Brain microvascular endothelial cell (primary cell): ENCODE data around the gene PER3.

Source experiments
- DNase-seq: peaks from one replicate; pipeline ENCODE4 v3.0.0-alpha.2; 2020
- H3K27ac ChIP-seq: fragments of 250-450 bp; sonication (Bioruptor Pico); 2 replicates; pipeline ENCODE4 v1.5.1; 2020; ENCODE audit warnings: mild to moderate bottlenecking, moderate library complexity
- H3K27me3 ChIP-seq: fragments of 250-450 bp; sonication (Bioruptor Pico); replicated peaks from 2 replicates; pipeline ENCODE4 v1.5.1; 2020; ENCODE audit warnings: mild to moderate bottlenecking
- H3K36me3 ChIP-seq: fragments of 250-450 bp; sonication (Bioruptor Pico); replicated peaks from 2 replicates; pipeline ENCODE4 v1.5.1; 2020; ENCODE audit warnings: mild to moderate bottlenecking
- H3K4me3 ChIP-seq: 2 replicates; pipeline ENCODE4 v1.5.1; 2011; ENCODE audit warnings: low read depth, mild to moderate bottlenecking, control low read depth, low read length, moderate library complexity
- in situ Hi-C: cut with HindIII; loops from 2 replicates; pipeline ENCODE4 v1.10.0; 2017; ENCODE audit warnings: low sequenced_read_pairs, low pct_ligation_motif_present
- TF ChIP-seq, protein P1 (sequence below): IDR thresholded peaks from 2 replicates; pipeline ENCODE4 v1.5.1; 2011; ENCODE audit warnings: low read depth, mild to moderate bottlenecking, moderate library complexity, low read length, control low read depth, inconsistent platforms; ENCODE audit errors: missing control alignments

Gene PER3

DNA sequence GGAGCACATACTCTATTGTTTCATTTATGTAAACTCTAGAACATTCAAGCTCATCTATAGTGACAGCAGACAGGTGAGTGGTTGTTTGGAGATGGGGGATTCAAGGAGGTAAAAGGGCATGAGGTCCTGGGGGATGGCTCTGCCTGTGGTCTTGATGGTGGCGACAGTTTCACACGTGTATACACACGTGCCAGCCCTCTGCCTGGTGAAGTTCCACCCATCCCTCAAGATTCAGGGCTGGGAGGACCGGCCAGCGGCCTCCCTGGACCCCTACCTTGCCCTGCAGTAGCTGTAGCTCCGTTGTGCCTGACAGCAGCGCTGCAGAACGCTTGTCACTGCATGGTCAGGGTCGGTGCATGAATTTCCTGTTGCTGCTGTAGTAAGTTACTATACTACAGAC, 107.7 kb downstream of the PER3 start:
- Histone ChIP-seq H3K36me3 (no peaks in the 10 kb centered on the region), H3K4me3 (no peak overlapping the region), H3K27ac (no peak overlapping the region), H3K27me3 (no peaks in the 10 kb centered on the region)
- TF ChIP-seq, protein P1, sequence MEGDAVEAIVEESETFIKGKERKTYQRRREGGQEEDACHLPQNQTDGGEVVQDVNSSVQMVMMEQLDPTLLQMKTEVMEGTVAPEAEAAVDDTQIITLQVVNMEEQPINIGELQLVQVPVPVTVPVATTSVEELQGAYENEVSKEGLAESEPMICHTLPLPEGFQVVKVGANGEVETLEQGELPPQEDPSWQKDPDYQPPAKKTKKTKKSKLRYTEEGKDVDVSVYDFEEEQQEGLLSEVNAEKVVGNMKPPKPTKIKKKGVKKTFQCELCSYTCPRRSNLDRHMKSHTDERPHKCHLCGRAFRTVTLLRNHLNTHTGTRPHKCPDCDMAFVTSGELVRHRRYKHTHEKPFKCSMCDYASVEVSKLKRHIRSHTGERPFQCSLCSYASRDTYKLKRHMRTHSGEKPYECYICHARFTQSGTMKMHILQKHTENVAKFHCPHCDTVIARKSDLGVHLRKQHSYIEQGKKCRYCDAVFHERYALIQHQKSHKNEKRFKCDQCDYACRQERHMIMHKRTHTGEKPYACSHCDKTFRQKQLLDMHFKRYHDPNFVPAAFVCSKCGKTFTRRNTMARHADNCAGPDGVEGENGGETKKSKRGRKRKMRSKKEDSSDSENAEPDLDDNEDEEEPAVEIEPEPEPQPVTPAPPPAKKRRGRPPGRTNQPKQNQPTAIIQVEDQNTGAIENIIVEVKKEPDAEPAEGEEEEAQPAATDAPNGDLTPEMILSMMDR = no peak
- DNase-seq = no peak
- in situ Hi-C loops = no loop called here

DNA sequence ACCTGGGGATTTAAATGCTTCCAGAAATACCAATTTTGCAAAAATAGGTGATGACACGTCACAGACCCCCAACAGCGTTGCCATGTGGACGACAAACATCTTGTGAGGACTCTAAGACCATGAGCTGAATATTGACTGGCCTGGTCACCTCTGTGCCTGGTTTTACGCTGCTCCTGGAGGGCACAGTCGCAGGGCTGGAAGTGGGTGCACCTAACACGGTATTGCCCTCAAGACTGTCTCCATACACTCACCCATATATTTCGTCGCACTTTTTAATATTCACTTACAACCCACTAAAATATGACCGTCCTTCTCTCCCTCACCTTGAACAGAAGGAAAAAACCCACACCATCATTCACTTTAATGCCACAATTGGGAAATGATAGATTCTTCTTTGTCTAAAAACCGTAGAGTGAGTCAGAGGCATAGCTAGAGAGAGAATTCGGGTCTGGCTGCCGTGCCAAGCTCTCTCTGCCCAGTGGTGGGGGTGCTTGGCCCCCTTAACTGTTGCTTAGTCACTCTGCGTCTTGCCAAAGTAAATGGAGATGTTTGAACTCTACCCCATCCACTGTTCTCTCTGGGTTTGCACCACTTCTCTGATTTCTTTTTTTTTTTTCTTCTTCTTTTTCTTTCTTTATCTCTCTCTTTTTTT, 109.6 kb downstream of the PER3 start:
- in situ Hi-C loops = no loop called here
- no peaks in the 10 kb centered on the region for H3K36me3 ChIP-seq
- TF ChIP-seq, protein P1 = no peak
- no peak overlapping the region for H3K27ac ChIP-seq
- no peaks in the 10 kb centered on the region for H3K27me3 ChIP-seq
- H3K4me3 ChIP-seq = no peak overlapping the region
- peak; percentile 14 for DNase-seq
